Measurements from ENCODE around the gene CBARP.
"Not testable (repeated sequence)": the region's sequence is repeated elsewhere in the genome, so short reads cannot be mapped to it uniquely, and the experiment has no call there.

CBARP gene

GRCh38 chr19:1206864-1207450 is 30.8 kb downstream of the CBARP start:
- DNase-seq, result no peak

- DNase-seq, result no peak
Observed at GRCh38 chr19:1206150-1206863, 31.5 kb downstream of the CBARP start.

GRCh38 chr19:1205114-1206099 is 32.4 kb downstream of the CBARP start, which contains the start of gene STK11:
STK11 (plus strand) TSS chr19:1205778; CDS start chr19:1206914, 1,136 bp downstream.
- peak; percentile 97 for DNase-seq

GRCh38 chr19:1200614-1201013 is 37.2 kb downstream of the CBARP start:
- not testable (repeated sequence) for DNase-seq

- DNase-seq, result peak; percentile 7
Observed at GRCh38 chr19:1199531-1199930, 38.3 kb downstream of the CBARP start.

- no peak for DNase-seq
Observed at GRCh38 chr19:1189419-1189818, 48.4 kb downstream of the CBARP start.

GRCh38 chr19:1183543-1184172 is 54.1 kb downstream of the CBARP start:
- DNase-seq, result no peak

- no peak for DNase-seq
Observed at GRCh38 chr19:1182727-1183126, 55.1 kb downstream of the CBARP start.

- no peak for DNase-seq
Observed at GRCh38 chr19:1182068-1182467, 55.7 kb downstream of the CBARP start.

- no peak for DNase-seq
Observed at GRCh38 chr19:1181606-1182005, 56.2 kb downstream of the CBARP start.
